Occipital lobe (tissue), 2 donors: Measurements from ENCODE around the gene MANSC1. TPM values are rescaled to one million over a fixed set of nuclear protein-coding genes. Genes with fewer than 3 reads are reported as not detected.

ENCODE experiments used
- small RNA-seq: library from RNA; depleted of rRNA; stranded (forward); fragments of <200 nt; gene quantifications from one replicate; pipeline ENCODE3, GENCODE V24; 2014
- total RNA-seq: library from RNA; depleted of rRNA; stranded (reverse); fragments of >200 nt; gene quantifications from one replicate; pipeline ENCODE4 v1.2.3, GENCODE V29; 2014

Gene MANSC1
- total RNA-seq, 1 donor from 2014 or later, result 1.9 TPM

Small RNAs within 50 kb of the gene (small RNA-seq; reads per million reads assigned to genes)
- gene RNU6-318P, result not detected

Other genes starting within 250 kb of the MANSC1 start
- gene LRP6, start 83.2 kb downstream of the MANSC1 start, total RNA-seq, result 95.3 TPM
- 27.5 TPM for gene BORCS5, start 6.8 kb upstream of the MANSC1 start, total RNA-seq
- gene DUSP16, start 212.6 kb upstream of the MANSC1 start, total RNA-seq, result 10.0 TPM